H9 (cell line): ENCODE measurements around the gene LIX1L. TPM values are rescaled to one million over a fixed set of nuclear protein-coding genes. Genes with fewer than 3 reads are reported as not detected.

Source experiments
- DNase-seq: peaks from one replicate; pipeline ENCODE4 v3.0.0-alpha.2; 2017
- H2AFZ ChIP-seq: one replicate; pipeline ENCODE4 v1.6.1; 2013; ENCODE audit warnings: mild to moderate bottlenecking, low read length, control low read depth, moderate library complexity
- H2AK5ac ChIP-seq: 2 replicates; pipeline ENCODE4 v1.6.1; 2013; ENCODE audit warnings: low read length, control low read depth, mixed read lengths; ENCODE audit not compliant: insufficient read length
- H2BK120ac ChIP-seq: one replicate; pipeline ENCODE4 v1.6.1; 2013; ENCODE audit warnings: low read depth, mild to moderate bottlenecking, low read length, control low read depth, inconsistent platforms; ENCODE audit not compliant: poor library complexity, severe bottlenecking
- H2BK12ac ChIP-seq: 2 replicates; pipeline ENCODE4 v1.6.1; 2013; ENCODE audit warnings: low read length, control low read depth, mixed read lengths, low read depth; ENCODE audit not compliant: insufficient read length
- H2BK15ac ChIP-seq: 2 replicates; pipeline ENCODE4 v1.6.1; 2013; ENCODE audit warnings: low read depth, low read length, control low read depth
- H2BK20ac ChIP-seq: one replicate; pipeline ENCODE4 v1.6.1; 2013; ENCODE audit warnings: low read depth, mild to moderate bottlenecking, low read length, control low read depth, inconsistent platforms; ENCODE audit not compliant: poor library complexity, severe bottlenecking
- H2BK5ac ChIP-seq: 2 replicates; pipeline ENCODE4 v1.6.1; 2013; ENCODE audit warnings: low read length, control low read depth, mixed read lengths; ENCODE audit not compliant: insufficient read length
- H3K14ac ChIP-seq: 2 replicates; pipeline ENCODE4 v1.6.1; 2013; ENCODE audit warnings: low read length, control low read depth; ENCODE audit not compliant: insufficient read depth
- H3K18ac ChIP-seq: 2 replicates; pipeline ENCODE4 v1.6.1; 2013; ENCODE audit warnings: low read depth, mild to moderate bottlenecking, mixed read lengths, low read length, control low read depth; ENCODE audit not compliant: insufficient read length
- H3K23ac ChIP-seq: 2 replicates; pipeline ENCODE4 v1.6.1; 2013; ENCODE audit warnings: low read length, control low read depth, mixed read lengths, low read depth; ENCODE audit not compliant: insufficient read length
- H3K23me2 ChIP-seq: 2 replicates; pipeline ENCODE4 v1.6.1; 2013; ENCODE audit warnings: low read depth, mild to moderate bottlenecking, mixed read lengths, low read length, control low read depth; ENCODE audit not compliant: insufficient read length, poor library complexity, severe bottlenecking
- H3K27ac ChIP-seq: 2 replicates; pipeline ENCODE4 v1.5.1; 2013; ENCODE audit warnings: low read length, control low read depth, mixed read lengths, low read depth; ENCODE audit not compliant: insufficient read length
- H3K27me3 ChIP-seq: 2 replicates; pipeline ENCODE4 v1.6.1; 2013; ENCODE audit warnings: low read length, control low read depth, inconsistent platforms; ENCODE audit not compliant: insufficient read depth
- H3K4ac ChIP-seq: 2 replicates; pipeline ENCODE4 v1.6.1; 2013; ENCODE audit warnings: low read depth, mild to moderate bottlenecking, control low read depth, inconsistent platforms, low read length, moderate library complexity
- H3K4me1 ChIP-seq: 2 replicates; pipeline ENCODE4 v1.6.1; 2013; ENCODE audit warnings: low read length, control low read depth, inconsistent platforms; ENCODE audit not compliant: insufficient read depth
- H3K4me2 ChIP-seq: 2 replicates; pipeline ENCODE4 v1.6.1; 2013; ENCODE audit warnings: low read length, control low read depth, mixed read lengths; ENCODE audit not compliant: insufficient read length, insufficient read depth
- H3K56ac ChIP-seq: 2 replicates; pipeline ENCODE4 v1.6.1; 2013; ENCODE audit warnings: low read depth, mild to moderate bottlenecking, mixed read lengths, low read length, control low read depth; ENCODE audit not compliant: insufficient read length
- H3K79me1 ChIP-seq: 2 replicates; pipeline ENCODE4 v1.6.1; 2013; ENCODE audit warnings: low read depth, mild to moderate bottlenecking, moderate library complexity, low read length, control low read depth, inconsistent platforms; ENCODE audit not compliant: insufficient read depth, poor library complexity, severe bottlenecking
- H3K79me2 ChIP-seq: 2 replicates; pipeline ENCODE4 v1.6.1; 2013; ENCODE audit warnings: low read length, control low read depth, inconsistent platforms; ENCODE audit not compliant: insufficient read depth
- H3K9ac ChIP-seq: 2 replicates; pipeline ENCODE4 v1.6.1; 2013; ENCODE audit warnings: low read length, control low read depth, mixed read lengths; ENCODE audit not compliant: insufficient read length; ENCODE audit errors: extremely low read depth
- H3K9me3 ChIP-seq: one replicate; pipeline ENCODE4 v1.6.1; 2013; ENCODE audit warnings: low read depth, low read length, inconsistent platforms; ENCODE audit not compliant: control insufficient read depth
- H3T11ph ChIP-seq: one replicate; pipeline ENCODE4 v1.6.1; 2013; ENCODE audit warnings: mild to moderate bottlenecking, low read length, control low read depth, inconsistent platforms
- H4K20me1 ChIP-seq: one replicate; pipeline ENCODE4 v1.6.1; 2013; ENCODE audit not compliant: control insufficient read depth, insufficient read length, insufficient read depth
- H4K5ac ChIP-seq: 2 replicates; pipeline ENCODE4 v1.6.1; 2013; ENCODE audit warnings: low read depth, mild to moderate bottlenecking, mixed read lengths, low read length, control low read depth; ENCODE audit not compliant: insufficient read length
- H4K8ac ChIP-seq: replicated peaks from 2 replicates; pipeline ENCODE4 v1.6.1; 2013; ENCODE audit warnings: low read length, control low read depth, mixed read lengths, low read depth; ENCODE audit not compliant: insufficient read length
- H4K91ac ChIP-seq: 2 replicates; pipeline ENCODE4 v1.6.1; 2013; ENCODE audit warnings: low read depth, mild to moderate bottlenecking, moderate library complexity, mixed read lengths, low read length, control low read depth; ENCODE audit not compliant: insufficient read length
- H3K27ac Mint-ChIP-seq, 3 experiments: 2 replicates in 2 of 3; 3 replicates in 1 of 3; pipeline ENCODE4 v1.8.0; 2020 to 2021; ENCODE audit warnings: mixed read lengths in 3 of 3, mild to moderate bottlenecking in 1 of 3, moderate library complexity in 1 of 3
- H3K27me3 Mint-ChIP-seq: 2 replicates; pipeline ENCODE4 v1.8.0; 2021; ENCODE audit warnings: low read depth, mild to moderate bottlenecking, moderate library complexity, mixed read lengths
- H3K36me3 Mint-ChIP-seq, 3 experiments: 2 replicates in 2 of 3; 3 replicates in 1 of 3; pipeline ENCODE4 v1.8.0; 2020 to 2021; ENCODE audit warnings: low read depth in 3 of 3, mixed read lengths in 3 of 3; ENCODE audit not compliant: insufficient read depth in 1 of 3
- H3K4me1 Mint-ChIP-seq, 2 experiments: 2 replicates each; pipeline ENCODE4 v1.8.0; 2020; ENCODE audit warnings: mixed read lengths in 2 of 2
- H3K4me3 Mint-ChIP-seq, 2 experiments: 2 replicates in 1 of 2; 3 replicates in 1 of 2; pipeline ENCODE4 v1.8.0; 2020 to 2021; ENCODE audit warnings: mild to moderate bottlenecking in 2 of 2, mixed read lengths in 2 of 2, moderate library complexity in 1 of 2
- H3K9me3 Mint-ChIP-seq, 2 experiments: 2 replicates in 1 of 2; 3 replicates in 1 of 2; pipeline ENCODE4 v1.8.0; 2020; ENCODE audit warnings: mild to moderate bottlenecking in 2 of 2, mixed read lengths in 2 of 2, moderate library complexity in 1 of 2
- CTCF ChIP-seq: fragments of 200-600 bp; sonication (generic); conservative IDR thresholded peaks from 3 replicates; pipeline ENCODE4 v1.8.0; 2021; ENCODE audit warnings: antibody characterized with exemption, mild to moderate bottlenecking
- WGBS: extraction: QIAGEN DNeasy Blood & Tissue Kit; methylation state at CpG from one replicate; pipeline ENCODE4 v1.1.7; 2013; ENCODE audit warnings: missing lambda C conversion rate, low lambda C conversion rate, mixed read lengths; ENCODE audit not compliant: insufficient read length; ENCODE audit errors: extremely low coverage; 5-methylcytosine and 5-hydroxymethylcytosine counted together
- total RNA-seq: library from RNA; stranded (reverse); gene quantifications from 2 replicates; pipeline ENCODE4 v1.2.1, GENCODE V29; 2021

The LIX1L gene
- total RNA-seq, 1 experiment from 2014 or later = 5.9 TPM

- Histone ChIP-seq H3K23me2 (no peaks in the 10 kb centered on the region), H3K4ac (no peak within 1 kb of the TSS; the same call in 1 of the 2 replicates), H2BK15ac (no peak within 1 kb of the TSS), H2BK5ac (peak within 1 kb of the TSS; percentile 47), H2AK5ac (no peak within 1 kb of the TSS), H3K14ac (peak within 1 kb of the TSS; percentile 91; the same call in 1 of the 2 replicates), H3K4me1 (peaks cover 4% of the 10 kb centered on the region), H2AFZ (no peak within 1 kb of the TSS), H3K27me3 (no peaks in the 10 kb centered on the region), H4K91ac (no peak within 1 kb of the TSS), H2BK120ac (no peak within 1 kb of the TSS), H4K20me1 (no peaks in the 10 kb centered on the region), H3K9ac (peak within 1 kb of the TSS; percentile 82), H4K8ac (no peak within 1 kb of the TSS), H3K18ac (peak within 1 kb of the TSS; percentile 93), H3K9me3 (no peaks in the 10 kb centered on the region), H3K4me2 (peak within 1 kb of the TSS; percentile 88), H3K27ac (peak within 1 kb of the TSS; percentile 54), H4K5ac (no peak within 1 kb of the TSS), H3K79me1 (no peaks in the 10 kb centered on the region), H3T11ph (peak within 1 kb of the TSS; percentile 39), H3K56ac (no peak within 1 kb of the TSS), H3K23ac (no peak within 1 kb of the TSS), H3K79me2 (peaks cover 4% of the 10 kb centered on the region; the same call in 1 of the 2 replicates), H2BK12ac (no peak within 1 kb of the TSS), H2BK20ac (no peak within 1 kb of the TSS)
- peak; percentile 95 for DNase-seq
- WGBS = no CpG with 5 or more reads among the region's 41 CpGs
- Mint-ChIP-seq H3K4me1 (peaks cover 5 to 11% of the 10 kb centered on the region in 2 experiments), H3K9me3 (no peaks in the 10 kb centered on the region; a peak in 1 of 5 replicates), H3K27ac (peak within 1 kb of the TSS; percentile 31 to 48 (median 45); a peak in 3 of 7 replicates), H3K36me3 (peaks cover 2 to 10% (median 9%) of the 10 kb centered on the region in 3 experiments; a peak in 5 of 7 replicates), H3K27me3 (no peaks in the 10 kb centered on the region), H3K4me3 (peak within 1 kb of the TSS; percentile 26 to 63; a peak in 4 of 5 replicates)
- peak; percentile 75 for TF ChIP-seq CTCF
Observed at GRCh38 chr1:145927063-145927886, 30.5 kb downstream of the LIX1L start, which contains the start of gene RBM8A. Gene RBM8A (minus strand): TSS chr1:145927484. CDS start chr1:145927426, 58 bp downstream.
